Loucy (cell line): Measurements from ENCODE around the gene SCTR.

ENCODE experiments used
- H2AFZ ChIP-seq: fragments of 200-600 bp; sonication (generic); 2 replicates; pipeline ENCODE4 v1.6.0; 2016; ENCODE audit warnings: antibody characterized with exemption, mild to moderate bottlenecking, low read length, moderate library complexity
- H3F3A ChIP-seq: fragments of 200-600 bp; 2 replicates; pipeline ENCODE4 v1.6.0; 2016; ENCODE audit warnings: antibody characterized with exemption, low read depth, mild to moderate bottlenecking
- H3K27me3 ChIP-seq: fragments of 200-600 bp; sonication (generic); 2 replicates; pipeline ENCODE4 v1.6.1; 2014; ENCODE audit warnings: low read length, mild to moderate bottlenecking; ENCODE audit not compliant: insufficient read depth, poor library complexity, severe bottlenecking
- H3K36me3 ChIP-seq: fragments of 200-600 bp; sonication (generic); 2 replicates; pipeline ENCODE4 v1.6.1; 2016; ENCODE audit warnings: low read length; ENCODE audit not compliant: insufficient read depth
- H3K4me1 ChIP-seq: fragments of 200-600 bp; sonication (generic); 2 replicates; pipeline ENCODE4 v1.5.1; 2014; ENCODE audit warnings: low read length, mild to moderate bottlenecking; ENCODE audit not compliant: insufficient read depth, poor library complexity, severe bottlenecking
- H3K4me2 ChIP-seq: fragments of 200-600 bp; sonication (generic); 2 replicates; pipeline ENCODE4 v1.6.0; 2014; ENCODE audit warnings: antibody characterized with exemption, low read length, low read depth, mild to moderate bottlenecking; ENCODE audit not compliant: poor library complexity, severe bottlenecking
- H3K4me3 ChIP-seq: fragments of 200-600 bp; sonication (generic); 2 replicates; pipeline ENCODE4 v1.5.1; 2014; ENCODE audit warnings: low read length, mild to moderate bottlenecking, mixed read lengths; ENCODE audit not compliant: poor library complexity, severe bottlenecking
- H3K79me2 ChIP-seq: fragments of 200-600 bp; sonication (generic); 2 replicates; pipeline ENCODE4 v1.6.1; 2014; ENCODE audit warnings: low read length; ENCODE audit not compliant: insufficient read depth
- H3K9ac ChIP-seq: fragments of 200-600 bp; sonication (generic); 2 replicates; pipeline ENCODE4 v1.6.0; 2014; ENCODE audit warnings: mild to moderate bottlenecking, low read depth, low read length, moderate library complexity; ENCODE audit not compliant: poor library complexity, severe bottlenecking
- H3K9me2 ChIP-seq: fragments of 200-600 bp; sonication (generic); replicated peaks from 2 replicates; pipeline ENCODE4 v1.6.1; 2016; ENCODE audit warnings: low read depth, low read length, mixed read lengths
- H3K9me3 ChIP-seq: fragments of 200-600 bp; sonication (generic); 2 replicates; pipeline ENCODE4 v1.6.1; 2014; ENCODE audit warnings: mild to moderate bottlenecking, antibody characterized with exemption, low read length, low read depth; ENCODE audit not compliant: insufficient read depth
- H4K20me1 ChIP-seq: fragments of 200-600 bp; sonication (generic); 2 replicates; pipeline ENCODE4 v1.6.0; 2014; ENCODE audit warnings: antibody characterized with exemption, low read length, mild to moderate bottlenecking; ENCODE audit not compliant: insufficient read depth, poor library complexity, severe bottlenecking
- CTCF ChIP-seq: fragments of 200-600 bp; sonication (generic); conservative IDR thresholded peaks from 2 replicates; pipeline ENCODE4 v1.5.1; 2014; ENCODE audit warnings: mild to moderate bottlenecking, antibody characterized with exemption, low read length
- EZH2phosphoT487 ChIP-seq: fragments of 200-600 bp; IDR thresholded peaks from 2 replicates; pipeline ENCODE4 v1.6.1; 2018; ENCODE audit warnings: antibody characterized with exemption, mild to moderate bottlenecking, moderate library complexity, borderline replicate concordance

Gene SCTR

GRCh38 chr2:119490653-119491195 is 33.6 kb downstream of the SCTR start:
- Histone ChIP-seq H3K9me3 (no peaks in the 10 kb centered on the region), H3K4me1 (no peaks in the 10 kb centered on the region), H3K9me2 (no peaks in the 10 kb centered on the region), H3K4me3 (no peak overlapping the region), H3F3A (no peaks in the 10 kb centered on the region), H3K27me3 (no peaks in the 10 kb centered on the region), H3K36me3 (no peaks in the 10 kb centered on the region), H3K9ac (no peak overlapping the region), H4K20me1 (no peaks in the 10 kb centered on the region), H3K4me2 (no peak overlapping the region), H2AFZ (no peak overlapping the region), H3K79me2 (no peaks in the 10 kb centered on the region)
- no peak for TF ChIP-seq EZH2phosphoT487
- no peak for TF ChIP-seq CTCF

- Histone ChIP-seq H3K4me2 (no peak overlapping the region), H3K9me3 (no peaks in the 10 kb centered on the region), H3K4me3 (no peak overlapping the region), H3K9ac (no peak overlapping the region), H3K9me2 (no peaks in the 10 kb centered on the region), H3K36me3 (no peaks in the 10 kb centered on the region), H3K4me1 (no peaks in the 10 kb centered on the region), H2AFZ (no peak overlapping the region), H3K27me3 (no peaks in the 10 kb centered on the region), H4K20me1 (no peaks in the 10 kb centered on the region), H3K79me2 (no peaks in the 10 kb centered on the region), H3F3A (no peaks in the 10 kb centered on the region)
- TF ChIP-seq EZH2phosphoT487 (no peak), CTCF (no peak)
These were observed 34.2 kb downstream of the SCTR start for GRCh38 chr2:119490106-119490505.

GRCh38 chr2:119489232-119489952 is 34.9 kb downstream of the SCTR start:
- no peaks in the 10 kb centered on the region for H3K79me2 ChIP-seq
- H3F3A ChIP-seq = no peaks in the 10 kb centered on the region
- TF ChIP-seq CTCF (no peak), EZH2phosphoT487 (no peak)
- no peaks in the 10 kb centered on the region for H3K27me3 ChIP-seq
- no peaks in the 10 kb centered on the region for H3K36me3 ChIP-seq
- no peak overlapping the region for H2AFZ ChIP-seq
- no peaks in the 10 kb centered on the region for H3K9me3 ChIP-seq
- no peaks in the 10 kb centered on the region for H4K20me1 ChIP-seq
- no peak overlapping the region for H3K4me2 ChIP-seq
- H3K4me3 ChIP-seq = no peak overlapping the region
- no peaks in the 10 kb centered on the region for H3K4me1 ChIP-seq
- H3K9me2 ChIP-seq = no peaks in the 10 kb centered on the region
- H3K9ac ChIP-seq = no peak overlapping the region
